ENCODE data around the gene TEX14. TPM values are rescaled to one million over a fixed set of nuclear protein-coding genes. Genes with fewer than 3 reads are reported as not detected.

Gene TEX14, protein sequence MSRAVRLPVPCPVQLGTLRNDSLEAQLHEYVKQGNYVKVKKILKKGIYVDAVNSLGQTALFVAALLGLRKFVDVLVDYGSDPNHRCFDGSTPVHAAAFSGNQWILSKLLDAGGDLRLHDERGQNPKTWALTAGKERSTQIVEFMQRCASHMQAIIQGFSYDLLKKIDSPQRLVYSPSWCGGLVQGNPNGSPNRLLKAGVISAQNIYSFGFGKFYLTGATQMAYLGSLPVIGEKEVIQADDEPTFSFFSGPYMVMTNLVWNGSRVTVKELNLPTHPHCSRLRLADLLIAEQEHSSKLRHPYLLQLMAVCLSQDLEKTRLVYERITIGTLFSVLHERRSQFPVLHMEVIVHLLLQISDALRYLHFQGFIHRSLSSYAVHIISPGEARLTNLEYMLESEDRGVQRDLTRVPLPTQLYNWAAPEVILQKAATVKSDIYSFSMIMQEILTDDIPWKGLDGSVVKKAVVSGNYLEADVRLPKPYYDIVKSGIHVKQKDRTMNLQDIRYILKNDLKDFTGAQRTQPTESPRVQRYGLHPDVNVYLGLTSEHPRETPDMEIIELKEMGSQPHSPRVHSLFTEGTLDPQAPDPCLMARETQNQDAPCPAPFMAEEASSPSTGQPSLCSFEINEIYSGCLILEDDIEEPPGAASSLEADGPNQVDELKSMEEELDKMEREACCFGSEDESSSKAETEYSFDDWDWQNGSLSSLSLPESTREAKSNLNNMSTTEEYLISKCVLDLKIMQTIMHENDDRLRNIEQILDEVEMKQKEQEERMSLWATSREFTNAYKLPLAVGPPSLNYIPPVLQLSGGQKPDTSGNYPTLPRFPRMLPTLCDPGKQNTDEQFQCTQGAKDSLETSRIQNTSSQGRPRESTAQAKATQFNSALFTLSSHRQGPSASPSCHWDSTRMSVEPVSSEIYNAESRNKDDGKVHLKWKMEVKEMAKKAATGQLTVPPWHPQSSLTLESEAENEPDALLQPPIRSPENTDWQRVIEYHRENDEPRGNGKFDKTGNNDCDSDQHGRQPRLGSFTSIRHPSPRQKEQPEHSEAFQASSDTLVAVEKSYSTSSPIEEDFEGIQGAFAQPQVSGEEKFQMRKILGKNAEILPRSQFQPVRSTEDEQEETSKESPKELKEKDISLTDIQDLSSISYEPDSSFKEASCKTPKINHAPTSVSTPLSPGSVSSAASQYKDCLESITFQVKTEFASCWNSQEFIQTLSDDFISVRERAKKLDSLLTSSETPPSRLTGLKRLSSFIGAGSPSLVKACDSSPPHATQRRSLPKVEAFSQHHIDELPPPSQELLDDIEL (N-terminal part only)
- total RNA-seq (2014; rRNA removed; shearing (Covaris generic)): not detected in 2 replicates

DNA sequence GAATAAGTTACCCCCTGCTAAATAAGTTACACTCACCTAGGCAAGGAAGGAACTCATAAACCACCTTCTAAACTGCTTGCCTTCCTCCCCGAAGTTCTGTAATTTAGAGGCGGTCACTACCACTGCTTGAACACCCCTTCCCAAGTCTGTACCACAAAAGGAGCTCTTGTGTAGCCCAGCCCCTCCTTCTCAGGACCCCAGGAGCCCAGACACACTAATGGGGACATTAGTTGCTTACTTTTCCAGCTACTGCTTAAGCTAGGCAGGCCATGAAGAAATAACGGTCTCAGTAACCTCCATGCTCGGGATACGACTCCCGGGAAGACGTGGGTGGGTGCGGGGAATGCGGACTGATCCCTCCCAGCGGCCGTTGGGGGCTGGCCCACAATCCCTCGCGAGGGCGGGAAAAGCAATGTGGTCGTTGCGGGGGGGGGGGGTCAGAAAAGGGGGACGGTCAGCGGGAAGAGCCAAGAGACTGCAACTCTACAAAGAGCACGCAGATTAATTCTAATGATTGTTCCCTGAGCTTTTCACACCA is at the start of gene TEX14:
Gene TEX14 (minus strand): TSS at position 345 of the 538 bp plus-strand sequence. CDS start 40,044 bp downstream, outside the sequence.
- DNase-seq (ENCODE audit: low read depth): no peak

DNA sequence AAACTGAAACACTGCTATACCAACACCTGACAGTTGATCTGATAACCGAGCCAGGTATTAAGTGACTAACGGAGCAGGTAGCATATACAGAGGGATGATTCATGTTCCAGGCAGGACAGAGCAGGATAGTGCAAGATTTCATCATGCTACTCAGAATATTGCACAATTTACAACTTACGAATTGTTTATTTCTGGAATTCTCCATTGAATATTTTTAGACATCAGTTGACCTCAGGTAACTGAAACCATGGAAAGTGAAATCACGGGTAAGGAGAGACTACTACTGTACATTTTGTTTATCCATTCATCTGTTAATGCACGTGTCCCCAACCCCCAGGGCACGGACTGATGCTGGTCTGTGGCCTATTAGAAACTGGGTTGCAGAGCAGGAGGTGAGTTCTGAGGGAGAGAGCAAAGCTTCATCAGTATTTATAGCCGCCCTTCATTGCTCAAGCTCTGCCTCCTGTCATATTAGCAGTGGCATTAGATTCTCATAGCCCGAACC is 49.3 kb upstream of the TEX14 start:
- DNase-seq (ENCODE audit: low read depth): peak; percentile 62

DNA sequence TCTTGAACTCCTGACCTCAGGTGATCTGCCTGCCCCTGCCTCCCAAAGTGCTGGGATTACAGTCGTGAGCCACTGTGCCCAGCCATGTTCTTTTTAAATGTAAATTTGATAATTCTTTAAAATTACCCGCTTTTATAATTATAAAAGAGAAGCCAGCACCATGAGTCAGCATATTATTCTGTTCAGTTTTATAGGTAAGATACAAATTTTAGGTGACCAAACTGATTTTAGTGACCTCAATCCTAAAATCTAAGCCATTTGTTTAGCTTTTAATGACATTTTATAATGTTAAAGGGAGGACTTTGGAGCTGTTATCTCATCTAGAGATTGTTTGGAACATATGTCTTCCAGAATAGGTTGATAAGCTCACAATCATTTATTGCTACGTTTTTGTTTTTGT is 43.0 kb upstream of the TEX14 start:
- no peak for DNase-seq (ENCODE audit: low read depth)

DNA sequence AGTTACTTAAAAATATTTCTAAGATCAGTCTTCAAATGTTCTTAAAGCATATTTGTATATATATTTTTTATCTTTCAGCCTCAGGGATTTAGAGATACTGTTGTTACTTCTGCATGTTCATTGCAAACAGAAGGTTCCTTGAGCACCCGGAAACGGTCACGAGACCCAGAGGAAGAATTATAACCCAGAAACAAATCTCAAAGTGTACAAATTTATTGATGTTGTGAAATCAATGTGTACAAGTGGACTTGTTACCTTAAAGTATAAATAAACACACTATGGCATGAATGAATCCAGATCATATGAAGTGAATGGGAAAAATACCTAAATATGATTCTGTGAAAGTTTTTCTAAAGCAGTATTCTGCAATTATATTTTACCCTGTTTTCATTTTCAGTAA is 42.2 kb upstream of the TEX14 start:
- DNase-seq (ENCODE audit: low read depth): no peak

DNA sequence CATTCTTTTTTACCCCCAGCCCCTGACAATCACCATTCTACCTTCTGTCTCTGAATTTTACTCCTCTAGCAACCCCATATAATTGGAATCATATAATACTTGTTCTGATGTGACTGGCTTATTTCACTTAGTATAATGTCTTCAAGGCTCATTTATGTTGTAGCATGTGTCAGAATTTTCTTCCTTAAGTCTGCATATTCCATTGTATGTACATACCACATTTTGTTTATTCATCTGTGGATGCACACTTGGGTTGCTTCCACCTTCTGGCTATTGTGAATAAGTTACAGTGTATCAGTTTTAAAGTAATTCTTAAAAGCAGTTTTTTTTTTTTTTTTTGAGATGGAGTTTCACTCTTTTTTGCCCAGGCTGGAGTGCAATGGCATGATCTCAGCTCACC is 39.1 kb upstream of the TEX14 start:
- DNase-seq (ENCODE audit: low read depth): no peak

DNA sequence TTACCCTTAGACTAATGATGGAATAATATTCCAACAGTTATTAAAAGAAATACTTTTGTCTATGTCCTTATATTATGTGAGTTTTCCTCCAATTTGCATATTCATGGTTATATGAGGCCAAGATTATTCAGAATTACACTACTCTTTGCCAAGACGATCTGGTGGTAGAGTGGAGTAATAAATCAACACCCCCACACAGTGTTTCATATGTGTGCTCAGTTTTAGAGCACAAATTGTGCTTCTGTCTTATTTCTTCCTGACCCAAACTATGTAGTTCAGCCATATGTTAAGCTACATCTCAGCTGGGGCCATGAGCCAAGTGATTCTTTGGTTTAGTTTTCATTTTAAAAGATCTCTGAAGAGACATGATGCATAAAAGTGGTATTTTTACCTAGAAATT is 37.0 kb upstream of the TEX14 start:
- DNase-seq (ENCODE audit: low read depth): no peak

DNA sequence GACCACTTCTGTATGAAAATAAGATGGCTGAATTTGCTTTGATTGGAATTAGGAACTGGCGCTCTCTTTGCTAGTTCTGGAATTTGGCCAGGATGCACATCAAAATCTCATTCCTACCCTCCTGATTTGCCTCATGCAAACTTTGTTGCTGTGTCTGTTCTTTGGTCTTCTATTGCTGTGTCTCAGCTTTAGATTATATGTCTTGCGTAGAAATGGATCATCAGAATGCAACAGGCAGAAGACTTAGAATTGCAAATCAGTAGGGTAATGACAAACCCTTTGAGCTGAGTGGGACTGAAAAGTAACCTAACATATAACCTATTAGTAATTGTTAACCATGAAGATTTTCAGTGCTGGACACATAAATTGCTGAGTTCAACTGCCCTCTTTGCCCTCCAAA is 30.9 kb upstream of the TEX14 start:
- DNase-seq (ENCODE audit: low read depth): no peak

DNA sequence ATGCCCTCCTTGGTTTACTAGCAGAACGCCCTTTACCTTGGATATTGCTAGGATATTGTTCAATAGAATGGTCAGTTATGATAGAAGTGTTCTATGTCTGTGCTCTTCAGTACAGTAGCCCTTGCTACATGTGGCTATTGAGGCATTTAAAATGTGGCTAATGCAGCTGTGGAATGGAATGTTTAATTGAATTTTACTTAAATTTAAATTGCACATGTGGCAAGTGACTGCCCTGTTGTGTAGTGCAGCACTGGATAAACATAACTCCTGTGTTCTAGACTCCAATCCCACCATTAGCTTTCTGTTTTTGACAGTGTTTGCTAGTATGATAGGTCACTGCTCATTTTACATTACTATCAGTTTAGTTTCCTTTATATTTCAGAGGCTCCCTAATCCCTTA is 30.4 kb upstream of the TEX14 start:
- DNase-seq (ENCODE audit: low read depth): no peak

DNA sequence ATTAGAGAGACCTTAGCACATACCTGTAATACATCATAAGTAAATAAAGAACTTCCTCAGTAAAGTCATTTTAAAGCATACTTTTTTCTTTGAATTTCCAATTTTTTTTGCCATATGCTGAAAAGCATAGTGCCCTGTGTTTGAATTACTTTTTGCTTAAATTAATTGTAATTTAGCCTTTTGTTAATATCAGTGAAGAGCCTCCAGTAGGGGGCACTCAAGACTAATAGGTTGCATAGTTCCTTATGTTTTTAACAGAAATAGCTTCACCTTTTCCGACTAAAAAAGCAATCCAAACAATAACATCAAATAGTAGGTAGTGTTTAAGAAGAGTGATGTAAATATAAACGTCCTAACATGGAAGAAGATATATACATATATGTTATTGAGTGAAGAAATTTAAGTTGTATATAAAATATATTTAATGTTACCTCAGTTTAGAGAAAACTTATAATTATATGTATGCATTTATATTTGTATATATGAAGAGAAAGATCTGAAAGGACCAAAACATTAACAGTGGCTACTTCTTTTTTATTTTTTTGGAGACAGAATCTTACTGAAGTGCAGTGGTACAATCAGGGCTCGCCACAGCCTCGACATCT is 19.2 kb upstream of the TEX14 start:
- DNase-seq (ENCODE audit: low read depth): peak; percentile 52

DNA sequence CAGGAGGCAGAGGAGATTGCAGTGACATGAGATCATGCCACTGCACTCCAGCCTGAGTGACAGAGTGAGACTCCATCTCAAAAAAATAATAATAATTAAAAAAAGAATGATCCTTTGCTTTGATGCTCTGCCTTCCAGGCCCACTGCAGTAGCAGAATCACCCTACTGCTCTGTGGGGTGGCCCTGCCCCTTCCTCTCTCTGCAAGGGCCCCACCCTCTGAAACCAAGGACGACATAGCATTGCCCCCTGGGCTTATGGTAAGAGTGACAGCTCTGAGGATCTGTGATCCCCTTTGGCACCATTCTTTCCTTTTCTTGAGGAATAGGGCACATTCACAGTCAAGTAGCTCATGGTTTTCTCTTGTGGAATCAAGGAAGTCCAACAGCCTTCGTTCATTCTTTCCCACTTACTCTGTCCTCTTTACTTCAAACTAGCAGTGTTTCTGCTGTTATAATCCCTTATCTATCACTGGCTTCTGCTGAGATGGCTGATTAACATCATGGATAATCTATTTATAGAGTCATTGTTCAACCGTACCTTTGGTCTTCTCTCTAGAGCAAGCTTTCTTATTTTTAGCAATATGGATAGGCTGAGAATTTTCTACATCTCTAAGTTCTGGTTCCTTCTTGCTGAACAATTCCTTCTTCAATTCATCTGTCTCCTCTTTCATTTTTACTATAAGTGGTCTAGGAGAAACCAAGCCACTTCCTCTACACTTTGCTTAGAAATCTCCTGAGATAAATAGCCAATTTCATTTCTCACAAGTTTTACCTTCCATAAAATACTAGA is 14.7 kb upstream of the TEX14 start:
- DNase-seq (ENCODE audit: low read depth): no peak

DNA sequence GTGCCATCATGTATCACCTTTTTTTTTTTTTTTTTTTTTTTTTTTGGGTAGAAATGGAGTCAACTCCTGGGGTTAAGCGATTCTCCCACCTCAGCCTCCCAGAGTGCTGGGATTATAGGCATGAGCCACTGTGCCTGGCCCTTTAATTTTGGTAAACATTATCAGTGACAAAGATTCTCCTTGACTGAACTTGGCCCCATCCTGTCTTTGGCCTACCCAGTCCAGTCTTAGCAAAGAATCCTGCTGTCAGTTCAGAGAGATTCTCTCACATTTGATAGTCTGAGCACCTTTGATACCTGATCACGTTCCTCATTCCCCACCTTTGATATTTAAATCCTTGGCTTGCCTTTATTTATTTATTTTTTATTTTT is 12.1 kb upstream of the TEX14 start:
- DNase-seq (ENCODE audit: low read depth): no peak

DNA sequence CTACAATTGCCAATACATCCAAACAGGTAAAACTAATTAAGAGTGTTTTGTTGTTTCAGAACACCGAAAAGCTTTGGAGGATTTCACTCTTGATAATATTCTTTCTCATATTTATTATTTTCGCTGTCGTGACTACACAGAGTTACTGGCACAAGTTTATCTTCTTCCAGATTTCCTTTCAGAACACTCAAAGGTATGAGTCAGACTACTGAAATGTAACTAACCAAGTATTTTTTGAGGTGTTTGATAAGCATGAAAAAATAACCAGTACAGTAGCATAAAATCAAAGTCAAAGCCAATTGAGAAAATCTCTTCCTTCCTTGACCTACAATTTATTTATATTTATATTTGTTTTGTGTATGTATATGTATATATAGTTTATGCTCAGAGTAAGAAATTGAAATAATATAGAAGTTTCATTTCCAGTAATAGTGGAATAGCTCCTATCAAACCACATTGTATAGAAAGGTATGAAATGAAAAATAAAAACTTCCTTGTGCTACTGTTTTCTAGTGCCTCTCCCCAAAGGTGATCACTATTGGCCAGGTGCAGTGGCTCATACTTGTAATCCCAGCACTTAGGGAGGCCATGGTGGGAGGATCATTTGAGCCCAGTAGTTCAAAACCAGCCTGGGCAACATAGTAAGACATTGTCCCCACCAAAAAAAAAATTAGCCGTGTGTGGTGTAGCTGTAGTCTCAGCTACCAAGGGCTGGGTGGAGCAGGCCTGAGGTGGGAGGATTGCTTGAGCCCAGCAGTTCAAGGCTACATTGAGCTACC is 11.5 kb upstream of the TEX14 start:
- peak; percentile 71 for DNase-seq (ENCODE audit: low read depth)

DNA sequence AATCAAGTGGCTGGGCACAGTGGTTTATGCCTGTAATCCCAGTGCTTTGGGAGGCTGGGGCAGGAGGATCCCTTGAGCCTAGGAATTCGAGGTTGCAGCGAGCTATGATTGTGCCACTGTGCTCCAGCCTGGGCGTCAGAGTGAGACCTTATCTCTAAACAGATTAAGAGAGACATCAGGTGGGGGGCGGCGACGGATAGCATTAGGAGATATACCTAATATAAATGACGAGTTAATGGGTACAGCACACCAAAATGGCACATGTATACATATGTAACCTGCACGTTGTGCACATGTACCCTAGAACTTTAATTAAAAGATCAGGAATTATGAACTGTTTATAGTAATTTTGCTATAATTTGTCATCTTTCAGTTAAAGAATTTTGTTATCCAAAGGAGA is 10.9 kb upstream of the TEX14 start:
- DNase-seq (ENCODE audit: low read depth): no peak

DNA sequence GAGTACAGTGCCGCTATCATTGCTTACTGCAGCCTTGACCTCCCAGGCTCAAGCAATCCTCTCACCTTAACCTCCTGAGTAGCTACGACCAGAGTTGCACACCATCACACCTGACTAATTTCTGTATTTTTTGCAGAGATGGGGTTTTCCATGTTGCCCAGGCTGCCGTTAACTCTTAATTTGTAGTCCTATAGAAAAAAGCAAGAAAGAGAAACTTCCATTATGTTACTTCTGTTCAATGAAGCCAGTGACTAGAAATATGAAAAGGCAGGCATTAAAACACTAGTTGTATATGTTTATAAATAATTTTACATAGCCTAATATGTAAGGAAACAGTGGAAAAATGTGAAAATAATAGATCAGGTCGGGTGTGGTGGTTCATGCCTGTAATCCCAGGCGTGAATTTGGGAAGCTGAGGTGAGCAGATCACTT is 10.2 kb upstream of the TEX14 start:
- DNase-seq (ENCODE audit: low read depth): no peak

DNA sequence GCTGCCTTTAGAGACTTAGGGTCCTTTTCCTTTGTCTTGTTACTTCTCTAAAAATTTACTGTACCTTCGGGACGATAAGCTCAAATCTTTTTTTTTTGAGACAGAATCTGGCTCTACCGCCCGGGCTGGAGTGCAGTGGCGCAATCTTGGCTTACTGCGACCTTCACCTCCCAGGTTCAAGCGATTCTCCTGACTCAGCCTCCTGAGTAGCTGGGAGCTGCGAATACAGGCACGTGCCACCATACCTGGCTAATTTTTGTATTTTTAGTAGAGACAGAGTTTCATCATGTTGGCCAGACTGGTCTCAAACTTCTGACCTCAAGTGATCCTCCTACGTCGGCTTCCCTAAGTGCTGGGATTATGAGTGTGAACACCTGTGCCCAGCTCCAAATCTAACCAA is 7.9 kb upstream of the TEX14 start:
- DNase-seq (ENCODE audit: low read depth): no peak

DNA sequence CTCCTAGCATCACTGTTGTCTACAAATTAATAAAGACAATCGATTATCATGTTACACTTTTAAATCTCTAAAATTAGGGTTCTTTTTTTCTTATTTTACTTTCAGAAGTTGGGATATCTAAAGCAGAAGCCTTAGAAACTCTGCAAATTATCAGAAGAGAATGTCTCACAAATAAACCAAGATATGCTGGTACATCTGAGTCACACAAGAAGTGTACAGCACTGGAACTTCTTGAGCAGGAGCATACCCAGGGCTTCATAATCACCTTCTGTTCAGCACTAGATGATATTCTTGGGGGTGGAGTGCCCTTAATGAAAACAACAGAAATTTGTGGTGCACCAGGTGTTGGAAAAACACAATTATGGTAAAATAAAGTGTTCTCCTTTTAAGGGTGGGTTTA is 3.0 kb upstream of the TEX14 start:
- no peak for DNase-seq (ENCODE audit: low read depth)

DNA sequence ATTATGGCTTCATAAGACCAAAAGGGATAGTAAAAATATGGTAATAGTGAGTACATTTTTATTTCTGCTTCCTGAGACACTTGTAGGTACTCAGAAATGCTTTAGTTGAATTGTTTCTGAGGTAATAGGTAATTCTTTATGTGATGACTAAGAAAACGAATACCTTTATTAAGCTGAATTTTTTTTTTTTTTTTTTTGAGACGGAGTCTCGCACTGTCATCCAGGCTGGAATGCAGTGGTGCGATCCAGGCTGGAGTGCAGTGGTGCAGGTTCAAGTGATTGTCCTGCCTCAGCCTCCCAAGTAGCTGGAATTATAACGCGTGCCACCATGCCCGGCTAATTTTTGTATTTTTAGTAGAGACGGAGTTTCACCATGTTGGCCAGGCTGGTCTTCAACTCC is 2.5 kb upstream of the TEX14 start:
- DNase-seq (ENCODE audit: low read depth): no peak

DNA sequence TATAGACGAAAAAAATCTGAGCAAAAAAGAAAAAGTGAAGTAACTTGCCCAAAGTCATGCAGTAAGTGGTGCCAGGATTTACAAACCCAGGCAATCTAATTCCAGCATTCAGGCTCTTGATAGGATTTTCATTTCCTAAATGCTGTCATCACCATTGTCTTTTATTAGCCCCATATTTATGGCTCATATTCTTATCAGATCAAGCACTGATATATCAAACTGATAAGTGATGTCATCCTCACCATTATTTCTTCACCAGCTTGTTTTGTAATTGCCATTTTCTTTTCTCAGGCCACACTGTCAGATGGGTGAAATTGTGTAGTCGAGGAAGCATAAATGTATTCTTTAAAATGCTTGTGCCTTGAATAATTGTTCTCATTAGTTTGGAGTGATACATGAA is 1.9 kb upstream of the TEX14 start:
- no peak for DNase-seq (ENCODE audit: low read depth)

DNA sequence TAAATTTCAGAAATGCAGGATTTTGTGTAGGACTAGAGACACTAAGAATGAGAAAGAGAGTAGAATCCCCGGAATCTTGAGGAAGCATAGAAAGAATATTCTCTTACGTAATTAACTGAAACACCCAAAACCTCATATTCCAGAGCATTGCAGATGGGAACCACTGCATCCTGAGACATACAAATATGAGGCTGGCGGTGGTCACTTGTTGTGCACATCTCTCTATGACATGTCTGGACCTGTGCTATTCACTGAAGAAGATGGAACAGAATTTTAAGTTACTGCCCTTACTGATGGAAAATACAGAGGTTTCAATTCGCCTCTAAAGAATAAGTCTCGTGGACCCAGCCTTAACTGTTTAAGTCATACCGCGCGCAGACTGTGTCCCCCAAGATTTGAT is 1.4 kb upstream of the TEX14 start:
- no peak for DNase-seq (ENCODE audit: low read depth)

Data from M059J (cell line).